ENCODE results near the gene CD81.

The CD81 gene

GRCh38 chr11:2436521-2437031 lies 59.5 kb downstream of the CD81 start:
- DNase-seq (ENCODE audit: low read depth in 2 of 2), result no peak

- no peak for DNase-seq (ENCODE audit: low read depth in 2 of 2)
Observed at GRCh38 chr11:2437516-2437915, 60.4 kb downstream of the CD81 start.

- DNase-seq (ENCODE audit: low read depth in 2 of 2), result no peak
Observed at GRCh38 chr11:2439820-2440219, 62.7 kb downstream of the CD81 start.

GRCh38 chr11:2440646-2441045 lies 63.5 kb downstream of the CD81 start:
- no peak for DNase-seq (ENCODE audit: low read depth in 2 of 2)

- DNase-seq (ENCODE audit: low read depth in 2 of 2), result no peak
Observed at GRCh38 chr11:2441171-2441570, 64.1 kb downstream of the CD81 start.

- no peak for DNase-seq (ENCODE audit: low read depth in 2 of 2)
Observed at GRCh38 chr11:2442589-2442988, 65.5 kb downstream of the CD81 start.

GRCh38 chr11:2443406-2443805 lies 66.3 kb downstream of the CD81 start:
- no peak for DNase-seq (ENCODE audit: low read depth in 2 of 2)

- DNase-seq (ENCODE audit: low read depth in 2 of 2), result peak; percentile 76 to 77
Observed at GRCh38 chr11:2443881-2444820, 67.0 kb downstream of the CD81 start, which contains the start of gene TRPM5. Gene TRPM5 (minus strand): TSS chr11:2444514. CDS start chr11:2423036, 21,478 bp downstream.

- peak in 1 of 2 donors; percentile 58 for DNase-seq (ENCODE audit: low read depth in 2 of 2)
Observed at GRCh38 chr11:2444821-2445745, 68.0 kb downstream of the CD81 start, which contains the start of gene KCNQ1. Gene KCNQ1 (plus strand): TSS chr11:2445008. CDS start chr11:2445099, 91 bp downstream.

- DNase-seq (ENCODE audit: low read depth in 2 of 2), result no peak
Observed at GRCh38 chr11:2445746-2446551, 68.8 kb downstream of the CD81 start.

GRCh38 chr11:2446590-2447252 lies 69.6 kb downstream of the CD81 start:
- DNase-seq (ENCODE audit: low read depth in 2 of 2), result no peak

Measured in activated CD4-positive, alpha-beta T cell treated with anti-CD3 and anti-CD28 coated beads for 24 hours (primary cell).